ENCODE results near the gene ANXA11. TPM values are rescaled to one million over a fixed set of nuclear protein-coding genes. Genes with fewer than 3 reads are reported as not detected.

Gene ANXA11
- total and polyA plus RNA-seq, 2 of the 4 experiments (the other 2 are of a cell fraction) = 39.4 to 109 TPM

DNA sequence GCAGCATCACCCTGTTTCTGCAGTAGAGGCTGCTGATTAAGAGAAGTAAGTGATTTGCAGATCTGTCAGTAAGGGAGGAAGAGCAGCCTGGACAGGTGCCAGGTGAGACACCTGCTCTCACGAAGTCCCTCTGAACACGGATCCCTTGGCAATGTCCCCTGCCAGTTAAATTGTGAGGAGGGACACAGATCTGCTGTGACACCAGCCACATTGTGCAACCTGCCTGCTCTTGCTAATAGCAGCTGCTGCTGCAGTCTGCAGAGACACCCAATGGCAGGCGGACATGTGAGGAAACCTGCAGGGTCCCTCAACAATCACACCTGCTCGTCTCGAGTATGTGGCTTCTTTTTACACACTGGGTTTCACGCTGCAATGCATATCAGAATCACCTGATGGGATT is 31.9 kb downstream of the ANXA11 start:
- Histone ChIP-seq H4K8ac (ENCODE audit: low read depth in 2 of 2, low read length in 2 of 2) (no peak overlapping the region), H3K4me3 (ENCODE audit: insufficient read depth, low read depth, low read length) (no peak overlapping the region), H2AFZ (replicated peaks; ENCODE audit: low read length, poor library complexity) (no peak overlapping the region), H2BK5ac (ENCODE audit: low read depth, low read length, poor library complexity, severe bottlenecking) (no peak overlapping the region), H3K9me1 (ENCODE audit: insufficient read depth, low read length) (peaks cover 29% of the 10 kb centered on the region), H3K4ac (ENCODE audit: low read depth, low read length) (no peak overlapping the region), H4K91ac (ENCODE audit: insufficient read depth, low read depth, low read length) (no peak overlapping the region), H3K27ac (ENCODE audit: insufficient read depth, low read length) (no peak overlapping the region), H3K79me1 (ENCODE audit: low read depth in 1 of 2, low read length in 2 of 2) (peaks cover 39 to 94% of the 10 kb centered on the region in 2 experiments), H4K20me1 (ENCODE audit: insufficient read depth, low read length) (peaks cover 60% of the 10 kb centered on the region), H2AK5ac (ENCODE audit: low read depth, low read length) (no peak overlapping the region; the same call in 1 of the 2 replicates), H3K18ac (ENCODE audit: low read depth, low read length) (no peak overlapping the region), H3K27me3 (ENCODE audit: control insufficient read depth, insufficient read depth, low read length) (no peaks in the 10 kb centered on the region), H2BK15ac (ENCODE audit: low read depth, low read length) (no peak overlapping the region), H4K5ac (ENCODE audit: low read depth, low read length) (no peak overlapping the region), H2AK9ac (replicated peaks; ENCODE audit: low read depth, low read length, poor library complexity) (no peak overlapping the region), H3K9me3 (ENCODE audit: control insufficient read depth, insufficient read depth, low read length) (no peaks in the 10 kb centered on the region), H3K4me1 (ENCODE audit: control insufficient read depth, insufficient read depth, low read length) (peaks cover 15% of the 10 kb centered on the region), H3K56ac (ENCODE audit: extremely low read depth, insufficient read depth, low read length) (no peak overlapping the region), H3K4me2 (ENCODE audit: low read depth, low read length) (no peak overlapping the region), H3K23ac (ENCODE audit: low read depth, low read length) (no peak overlapping the region), H2BK120ac (ENCODE audit: low read depth, low read length) (no peak overlapping the region), H2BK20ac (ENCODE audit: low read depth, low read length) (no peak overlapping the region), H3K36me3 (ENCODE audit: control insufficient read depth, insufficient read depth, low read length) (peaks cover 38% of the 10 kb centered on the region), H3K14ac (replicated peaks; ENCODE audit: low read depth, low read length) (no peak overlapping the region), H3K9ac (ENCODE audit: low read depth, low read length) (no peak overlapping the region)
- dilution Hi-C loops (cut with HindIII; ENCODE audit: low sequenced_read_pairs, unreplicated experiment) = no loop called here
- intact Hi-C loops (cut with micrococcal nuclease) = no loop called here
- no TSS peak for BruUV-seq (replicated peaks)
- in situ Hi-C loops (cut with MboI; ENCODE audit: low sequenced_read_pairs) = loop anchor here (25.0 kb wide), 1 partner anchor 289 kb away; the partner anchor contains the start of gene TSPAN14
- WGBS, 2 experiments (ENCODE audit: extremely low coverage in 2 of 2, insufficient read length in 1 of 2) = 75% methylated on average over 2 of the region's 6 CpGs; no CpG with 5 or more reads in 1 of the 2 experiments
- ATAC-seq (ENCODE audit: low read depth) = no peak
- CTCF ChIA-PET = no interaction called here
- TF ChIP-seq NFE2L2 (IDR thresholded peaks at IDR 0.05; ENCODE audit: low read depth, low read length) (no peak), FOS (IDR thresholded peaks at IDR 0.05; ENCODE audit: low read depth, low read length) (no peak), CEBPB (IDR thresholded peaks at IDR 0.05; ENCODE audit: low read depth, low read length) (0 out of 2 replicates have a peak, but pooled peaks have one; percentile 3)
- TF ChIP-seq, protein P1, sequence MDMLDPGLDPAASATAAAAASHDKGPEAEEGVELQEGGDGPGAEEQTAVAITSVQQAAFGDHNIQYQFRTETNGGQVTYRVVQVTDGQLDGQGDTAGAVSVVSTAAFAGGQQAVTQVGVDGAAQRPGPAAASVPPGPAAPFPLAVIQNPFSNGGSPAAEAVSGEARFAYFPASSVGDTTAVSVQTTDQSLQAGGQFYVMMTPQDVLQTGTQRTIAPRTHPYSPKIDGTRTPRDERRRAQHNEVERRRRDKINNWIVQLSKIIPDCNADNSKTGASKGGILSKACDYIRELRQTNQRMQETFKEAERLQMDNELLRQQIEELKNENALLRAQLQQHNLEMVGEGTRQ (IDR thresholded peaks at IDR 0.05; ENCODE audit: low read depth, low read length) = no peak
- POLR2A ChIA-PET (ENCODE audit: unreplicated experiment) = no interaction called here
- no peak for DNase-seq
